Spleen (tissue), 7 donors: ENCODE data around the gene HRH1.

Source experiments
- POLR2A ChIP-seq, 3 donors: fragments of 450-650 bp; IDR thresholded peaks; one replicate each; pipeline ENCODE4 v1.5.1; 2017; ENCODE audit warnings: antibody characterized with exemption in 3 of 3, mild to moderate bottlenecking in 1 of 3
- POLR2AphosphoS5 ChIP-seq, 3 donors: sonication (generic); formaldehyde crosslinking; IDR thresholded peaks; one replicate each; pipeline ENCODE4 v1.5.1; 2017; ENCODE audit warnings: antibody characterized with exemption in 3 of 3
- TF ChIP-seq, protein P1 (sequence below), 11 experiments: fragments of 200-600 bp in 7 of 11; fragments of 450-650 bp in 4 of 11; sonication (generic) in 4 of 11; IDR thresholded peaks in 8 of 11; conservative IDR thresholded peaks in 3 of 11; 1 replicate in 7 of 11; 2 replicates in 4 of 11; pipeline versions ENCODE4 v1.4.0 to v1.8.0; 2016 to 2021; ENCODE audit warnings: antibody characterized with exemption in 11 of 11, inconsistent platforms in 4 of 11, mild to moderate bottlenecking in 1 of 11
- donor health status: DM: no; HTN: no; CAD: no; lungs with moderate emphysema.
- donor health status: DM: no; HTN: no; CAD: no.
- donor health status: DM: no; HTN: no; CAD: no.

- TF ChIP-seq, protein P1, sequence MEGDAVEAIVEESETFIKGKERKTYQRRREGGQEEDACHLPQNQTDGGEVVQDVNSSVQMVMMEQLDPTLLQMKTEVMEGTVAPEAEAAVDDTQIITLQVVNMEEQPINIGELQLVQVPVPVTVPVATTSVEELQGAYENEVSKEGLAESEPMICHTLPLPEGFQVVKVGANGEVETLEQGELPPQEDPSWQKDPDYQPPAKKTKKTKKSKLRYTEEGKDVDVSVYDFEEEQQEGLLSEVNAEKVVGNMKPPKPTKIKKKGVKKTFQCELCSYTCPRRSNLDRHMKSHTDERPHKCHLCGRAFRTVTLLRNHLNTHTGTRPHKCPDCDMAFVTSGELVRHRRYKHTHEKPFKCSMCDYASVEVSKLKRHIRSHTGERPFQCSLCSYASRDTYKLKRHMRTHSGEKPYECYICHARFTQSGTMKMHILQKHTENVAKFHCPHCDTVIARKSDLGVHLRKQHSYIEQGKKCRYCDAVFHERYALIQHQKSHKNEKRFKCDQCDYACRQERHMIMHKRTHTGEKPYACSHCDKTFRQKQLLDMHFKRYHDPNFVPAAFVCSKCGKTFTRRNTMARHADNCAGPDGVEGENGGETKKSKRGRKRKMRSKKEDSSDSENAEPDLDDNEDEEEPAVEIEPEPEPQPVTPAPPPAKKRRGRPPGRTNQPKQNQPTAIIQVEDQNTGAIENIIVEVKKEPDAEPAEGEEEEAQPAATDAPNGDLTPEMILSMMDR (IDR thresholded peaks at IDR 0.05 in 8 of 11, conservative IDR thresholded peaks at IDR 0.05 in 3 of 11): no peak
- TF ChIP-seq POLR2AphosphoS5 (IDR thresholded peaks at IDR 0.05) (no peak), POLR2A (IDR thresholded peaks at IDR 0.05) (no peak)
These were observed 19.7 kb downstream of the HRH1 start for GRCh38 chr3:11173828-11174465.
